Astrocyte of the cerebellum (primary cell): Measurements from ENCODE around the gene RUNX2.

Experiments
- DNase-seq: peaks from one replicate; pipeline ENCODE4 v3.0.0-alpha.2; 2011; ENCODE audit warnings: low read depth
- H3K4me3 ChIP-seq: 2 replicates; pipeline ENCODE4 v1.5.1; 2011; ENCODE audit warnings: mild to moderate bottlenecking, low read depth, low read length, moderate library complexity
- CTCF ChIP-seq: IDR thresholded peaks from 2 replicates; pipeline ENCODE4 v1.5.1; 2012; ENCODE audit warnings: low read length, low read depth, moderate library complexity, mild to moderate bottlenecking; ENCODE audit errors: missing control alignments
- in situ Hi-C: cut with HindIII; loops from 2 replicates; pipeline ENCODE4 v1.10.0; 2017; ENCODE audit warnings: low sequenced_read_pairs

RUNX2 gene

GRCh38 chr6:45394586-45395095 is 66.5 kb downstream of the RUNX2 start:
- H3K4me3 ChIP-seq = no peak overlapping the region
- DNase-seq = no peak
- in situ Hi-C loops = no loop called here
- no peak for TF ChIP-seq CTCF

- DNase-seq = no peak
- H3K4me3 ChIP-seq = no peak overlapping the region
- in situ Hi-C loops = no loop called here
- no peak for TF ChIP-seq CTCF
Measured at GRCh38 chr6:45398075-45398813, 70.1 kb downstream of the RUNX2 start.

GRCh38 chr6:45400021-45400420 is 71.9 kb downstream of the RUNX2 start:
- no peak for DNase-seq
- TF ChIP-seq CTCF = no peak
- H3K4me3 ChIP-seq = no peak overlapping the region
- in situ Hi-C loops = no loop called here

- DNase-seq = no peak
- in situ Hi-C loops = no loop called here
- no peak overlapping the region for H3K4me3 ChIP-seq
- TF ChIP-seq CTCF = no peak
Measured at GRCh38 chr6:45411959-45412358, 83.8 kb downstream of the RUNX2 start.

GRCh38 chr6:45415315-45415714 is 87.2 kb downstream of the RUNX2 start:
- in situ Hi-C loops = no loop called here

GRCh38 chr6:45415788-45416518 is 87.8 kb downstream of the RUNX2 start:
- H3K4me3 ChIP-seq = no peak overlapping the region
- no peak for TF ChIP-seq CTCF
- DNase-seq = no peak
- in situ Hi-C loops = no loop called here

More at GRCh38 chr6:45415315-45415714, 87.2 kb downstream of the RUNX2 start:
- no peak overlapping the region for H3K4me3 ChIP-seq
- no peak for DNase-seq
- TF ChIP-seq CTCF = no peak
